Measurements from ENCODE around the gene LGSN. TPM values are rescaled to one million over a fixed set of nuclear protein-coding genes. Genes with fewer than 3 reads are reported as not detected.
"Not testable (repeated sequence)": the region's sequence is repeated elsewhere in the genome, so short reads cannot be mapped to it uniquely, and the experiment has no call there.

The LGSN gene
- total RNA-seq, 2 donors from 2014 or later = not detected

- TF ChIP-seq CTCF (IDR thresholded peaks at IDR 0.05) = no peak
- no peak for TF ChIP-seq POLR2A (IDR thresholded peaks at IDR 0.05)
- TF ChIP-seq POLR2AphosphoS5 (IDR thresholded peaks at IDR 0.05) = no peak
- Histone ChIP-seq H3K4me1 (replicated peaks) (no peaks in the 10 kb centered on the region), H3K36me3 (no peaks in the 10 kb centered on the region), H3K27me3 (replicated peaks; ENCODE audit: insufficient read depth) (no peaks in the 10 kb centered on the region), H3K27ac (no peak overlapping the region), H3K9me3 (no peaks in the 10 kb centered on the region), H3K4me3 (no peak overlapping the region)
- no peak for DNase-seq (ENCODE audit: low spot score)
- intact Hi-C loops (cut with DNase I) = no loop called here
- WGBS = 77% methylated on average over 6 of the region's 6 CpGs
These were observed 29.2 kb downstream of the LGSN start for GRCh38 chr6:63290492-63291058.

- Histone ChIP-seq H3K27ac (no peak overlapping the region), H3K4me1 (replicated peaks) (no peaks in the 10 kb centered on the region), H3K9me3 (no peaks in the 10 kb centered on the region), H3K27me3 (replicated peaks; ENCODE audit: insufficient read depth) (no peaks in the 10 kb centered on the region), H3K4me3 (no peak overlapping the region), H3K36me3 (no peaks in the 10 kb centered on the region)
- 92% methylated on average over 4 of the region's 4 CpGs for WGBS
- TF ChIP-seq POLR2AphosphoS5 (IDR thresholded peaks at IDR 0.05) (no peak), CTCF (IDR thresholded peaks at IDR 0.05) (no peak), POLR2A (IDR thresholded peaks at IDR 0.05) (no peak)
- DNase-seq (ENCODE audit: low spot score) = no peak
- intact Hi-C loops (cut with DNase I) = no loop called here
These were observed 30.4 kb downstream of the LGSN start for GRCh38 chr6:63289269-63289872.

GRCh38 chr6:63280639-63281180 lies 39.1 kb downstream of the LGSN start:
- H3K27ac ChIP-seq = no peak overlapping the region
- 71% methylated on average over 3 of the region's 3 CpGs for WGBS
- DNase-seq (ENCODE audit: low spot score) = no peak
- H3K9me3 ChIP-seq = no peaks in the 10 kb centered on the region
- intact Hi-C loops (cut with DNase I) = no loop called here
- no peaks in the 10 kb centered on the region for H3K36me3 ChIP-seq
- H3K27me3 ChIP-seq (replicated peaks; ENCODE audit: insufficient read depth) = no peaks in the 10 kb centered on the region
- H3K4me3 ChIP-seq = no peak overlapping the region
- TF ChIP-seq CTCF (IDR thresholded peaks at IDR 0.05) = no peak
- no peak for TF ChIP-seq POLR2A (IDR thresholded peaks at IDR 0.05)
- TF ChIP-seq POLR2AphosphoS5 (IDR thresholded peaks at IDR 0.05) = no peak
- no peaks in the 10 kb centered on the region for H3K4me1 ChIP-seq (replicated peaks)

DNA sequence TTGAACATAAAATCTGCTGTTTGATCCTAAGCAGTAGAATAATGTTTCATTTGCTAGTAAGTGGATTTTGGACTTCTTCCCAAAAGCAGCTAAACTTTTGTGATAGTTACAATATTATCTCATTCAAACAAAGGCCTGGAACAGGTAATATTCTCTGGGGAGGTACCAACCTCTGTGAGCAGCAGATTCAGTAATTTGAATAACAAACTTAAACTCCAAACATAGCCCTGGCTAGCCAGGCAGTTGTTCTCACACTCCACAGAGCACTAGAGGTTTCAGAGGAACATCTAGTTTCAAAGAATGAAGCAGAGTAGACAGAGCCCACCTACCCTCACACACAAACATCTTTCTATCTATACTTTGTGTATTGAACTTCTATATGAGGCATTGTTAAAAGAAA lies 40.9 kb downstream of the LGSN start:
- Histone ChIP-seq H3K36me3 (no peaks in the 10 kb centered on the region), H3K4me3 (no peak overlapping the region), H3K9me3 (no peaks in the 10 kb centered on the region), H3K4me1 (replicated peaks) (no peaks in the 10 kb centered on the region), H3K27me3 (replicated peaks; ENCODE audit: insufficient read depth) (no peaks in the 10 kb centered on the region), H3K27ac (no peak overlapping the region)
- no peak for DNase-seq (ENCODE audit: low spot score)
- intact Hi-C loops (cut with DNase I) = no loop called here
- TF ChIP-seq POLR2AphosphoS5 (IDR thresholded peaks at IDR 0.05) = no peak
- no peak for TF ChIP-seq CTCF (IDR thresholded peaks at IDR 0.05)
- no peak for TF ChIP-seq POLR2A (IDR thresholded peaks at IDR 0.05)

- no peak for DNase-seq (ENCODE audit: low spot score)
- 77% methylated on average over 1 of the region's 1 CpG for WGBS
- H3K27ac ChIP-seq = no peak overlapping the region
These were observed 43.8 kb downstream of the LGSN start for GRCh38 chr6:63275953-63276352.

DNA sequence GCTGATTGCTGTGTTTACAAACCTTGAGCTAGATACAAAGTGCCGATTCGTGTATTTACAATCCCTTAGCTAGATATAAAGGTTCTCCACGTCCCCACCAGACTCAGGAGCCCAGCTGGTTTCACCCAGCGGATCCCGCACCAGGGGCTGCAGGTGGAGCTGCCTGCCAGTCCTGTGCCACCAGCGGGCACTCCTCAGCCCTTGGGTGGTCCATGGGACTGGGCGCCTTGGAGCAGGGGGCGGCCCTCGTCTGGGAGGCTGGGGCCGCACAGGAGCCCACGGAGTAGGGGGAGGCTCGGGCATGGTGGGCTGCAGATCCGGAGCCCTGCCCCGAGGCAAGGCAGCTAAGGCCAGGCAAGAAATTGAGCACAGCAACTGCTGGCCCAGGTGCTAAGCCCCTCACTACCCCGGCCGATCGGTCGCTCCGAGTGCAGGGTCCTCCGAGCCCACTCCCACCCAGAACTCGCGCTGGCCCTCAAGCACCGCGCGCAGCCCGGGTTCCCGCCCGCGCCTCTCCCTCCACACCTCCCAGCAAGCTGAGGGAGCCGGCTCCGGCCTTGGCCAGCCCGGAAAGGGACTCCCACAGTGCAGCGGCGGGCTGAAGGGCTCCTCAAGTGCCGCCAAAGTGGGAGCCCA lies 44.9 kb downstream of the LGSN start:
- H3K9me3 ChIP-seq; intact Hi-C loops (cut with DNase I); H3K27ac ChIP-seq; H3K4me3 ChIP-seq; H3K36me3 ChIP-seq; H3K4me1 ChIP-seq (replicated peaks); H3K27me3 ChIP-seq (replicated peaks; ENCODE audit: insufficient read depth); DNase-seq (ENCODE audit: low spot score): not testable (repeated sequence)
- WGBS = 95% methylated on average over 16 of the region's 35 CpGs

More at GRCh38 chr6:63275953-63276352, 43.8 kb downstream of the LGSN start:
- Histone ChIP-seq H3K4me3 (no peak overlapping the region), H3K4me1 (replicated peaks) (no peaks in the 10 kb centered on the region), H3K27me3 (replicated peaks; ENCODE audit: insufficient read depth) (no peaks in the 10 kb centered on the region), H3K36me3 (no peaks in the 10 kb centered on the region), H3K9me3 (no peaks in the 10 kb centered on the region)
- no peak for TF ChIP-seq POLR2AphosphoS5 (IDR thresholded peaks at IDR 0.05)
- no peak for TF ChIP-seq POLR2A (IDR thresholded peaks at IDR 0.05)
- no peak for TF ChIP-seq CTCF (IDR thresholded peaks at IDR 0.05)
- intact Hi-C loops (cut with DNase I) = no loop called here
